Stomach (tissue), 9 donors: ENCODE measurements around the gene JAKMIP1. TPM values are rescaled to one million over a fixed set of nuclear protein-coding genes. Genes with fewer than 3 reads are reported as not detected.

Source experiments
- DNase-seq, 2 donors: peaks; one replicate each; pipeline versions ENCODE4 v3.0.0 to v3.0.0-alpha.2; 2013 to 2019
- H3K27ac ChIP-seq, 5 donors: fragments of 200-600 bp in 4 of 5; sonication (generic) in 4 of 5; one replicate each; pipeline ENCODE4 v1.5.1; 2013 to 2019; ENCODE audit warnings: mild to moderate bottlenecking in 1 of 5, moderate library complexity in 1 of 5
- H3K27me3 ChIP-seq, 3 donors: fragments of 200-600 bp; sonication (generic); one replicate each; pipeline ENCODE4 v1.5.1; 2017 to 2019; ENCODE audit warnings: mixed run types in 1 of 3
- H3K36me3 ChIP-seq, 4 donors: fragments of 200-600 bp; sonication (generic); 1 replicate in 3 of 4; 2 replicates in 1 of 4; pipeline ENCODE4 v1.5.1; 2016 to 2019
- H3K4me1 ChIP-seq, 4 donors: fragments of 200-600 bp; sonication (generic); one replicate each; pipeline ENCODE4 v1.5.1; 2016 to 2019
- H3K4me3 ChIP-seq, 4 donors: fragments of 200-600 bp; sonication (generic) in 3 of 4; one replicate each; pipeline ENCODE4 v1.5.1; 2016 to 2019; ENCODE audit warnings: mild to moderate bottlenecking in 1 of 4
- H3K9me3 ChIP-seq, 4 donors: fragments of 200-600 bp; sonication (generic); one replicate each; pipeline ENCODE4 v1.5.1; 2016 to 2019
- EP300 ChIP-seq: sonication (generic); formaldehyde crosslinking; IDR thresholded peaks from one replicate; pipeline ENCODE4 v1.6.1; 2017; ENCODE audit warnings: antibody characterized with exemption
- POLR2A ChIP-seq, 4 donors: fragments of 450-650 bp; IDR thresholded peaks; one replicate each; pipeline ENCODE4 v1.6.1; 2016; ENCODE audit warnings: antibody characterized with exemption in 4 of 4, control low read depth in 2 of 4, mild to moderate bottlenecking in 1 of 4, moderate library complexity in 1 of 4
- POLR2AphosphoS5 ChIP-seq, 3 donors: sonication (generic); formaldehyde crosslinking; IDR thresholded peaks; one replicate each; pipeline ENCODE4 v1.6.1; 2016; ENCODE audit warnings: antibody characterized with exemption in 3 of 3
- WGBS, 5 donors: extraction: QIAGEN DNeasy Blood & Tissue Kit in 3 of 5; methylation state at CpG; one replicate each; pipeline versions ENCODE4 v1.1.5 to v1.1.7; 2013 to 2018; 5-methylcytosine and 5-hydroxymethylcytosine counted together
- intact Hi-C: fragments of 100-400 bp; cut with DNase I; formaldehyde crosslinking; loops from one replicate; pipeline ENCODE4 v1.15.1; 2023; ENCODE audit warnings: low total_unique reads
- polyA plus RNA-seq, 3 donors: library from polyadenylated mRNA; stranded (reverse); fragments of 200-250 nt; gene quantifications; one replicate each; pipeline ENCODE4 v1.2.3, GENCODE V29; 2013
- total RNA-seq, 5 donors: library from RNA; depleted of rRNA; stranded (reverse); fragments of >200 nt; gene quantifications; one replicate each; pipeline versions ENCODE4 v1.1.0 to v1.2.3, GENCODE V29; 2014 to 2016
- TF ChIP-seq, protein P1 (sequence below), 7 experiments: fragments of 450-650 bp in 4 of 7; fragments of 200-600 bp in 3 of 7; sonication (generic) in 3 of 7; IDR thresholded peaks; one replicate each; pipeline ENCODE4 v1.5.1; 2016 to 2019; ENCODE audit warnings: antibody characterized with exemption in 7 of 7, control low read depth in 2 of 7, mild to moderate bottlenecking in 1 of 7
- donor health status: healthy with polysubstance abuse.
- donor health status: Bipolar disorder and iron deficiency.
- donor health status: healthy.

The JAKMIP1 gene
- total and polyA plus RNA-seq, 8 donors, result 0.18 to 10.3 (median 0.54) TPM; not detected in 2

DNA sequence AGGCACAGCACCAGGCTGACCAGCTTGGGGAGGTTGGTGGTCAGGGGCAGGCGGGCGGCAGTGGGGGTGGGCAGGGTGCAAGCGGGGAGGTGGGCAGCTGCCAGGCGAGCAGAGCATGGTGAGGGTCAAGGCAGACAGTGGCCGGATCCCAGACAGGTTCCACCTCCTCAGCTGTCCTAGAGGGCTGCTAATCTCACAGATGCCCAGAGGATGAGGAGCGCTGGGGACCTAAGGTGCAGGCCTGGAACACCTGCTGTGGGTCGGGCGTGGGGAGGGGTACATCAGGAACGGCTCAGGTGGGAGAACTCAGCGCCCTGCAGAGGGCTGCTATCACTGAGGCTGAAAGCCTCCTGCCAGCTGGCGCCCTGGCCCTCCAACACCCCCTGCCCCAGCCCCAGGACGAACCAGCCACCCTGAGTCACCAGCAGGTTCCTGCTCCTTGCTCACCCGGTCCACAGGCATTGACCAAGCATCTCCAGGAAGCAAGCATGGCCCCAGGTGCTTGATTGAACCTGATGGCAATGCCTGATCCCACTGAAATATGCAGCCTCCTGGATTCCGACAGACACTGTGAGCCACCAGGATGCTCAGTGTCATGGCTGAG lies 153.7 kb downstream of the JAKMIP1 start:
- WGBS, 5 donors, result 83 to 89% (median 86%) methylated on average over 7 to 14 of the region's 14 CpGs
- Histone ChIP-seq H3K9me3 (no peaks in the 10 kb centered on the region), H3K36me3 (no peaks in the 10 kb centered on the region), H3K4me3 (no peak overlapping the region), H3K4me1 (no peaks in the 10 kb centered on the region), H3K27ac (no peak overlapping the region), H3K27me3 (peaks cover 0 to 40% (median 0%) of the 10 kb centered on the region in 3 donors)
- DNase-seq, result no peak
- intact Hi-C loops, result no loop called here
- TF ChIP-seq POLR2A (IDR thresholded peaks at IDR 0.05), result no peak
- no peak for TF ChIP-seq EP300
- TF ChIP-seq, protein P1, sequence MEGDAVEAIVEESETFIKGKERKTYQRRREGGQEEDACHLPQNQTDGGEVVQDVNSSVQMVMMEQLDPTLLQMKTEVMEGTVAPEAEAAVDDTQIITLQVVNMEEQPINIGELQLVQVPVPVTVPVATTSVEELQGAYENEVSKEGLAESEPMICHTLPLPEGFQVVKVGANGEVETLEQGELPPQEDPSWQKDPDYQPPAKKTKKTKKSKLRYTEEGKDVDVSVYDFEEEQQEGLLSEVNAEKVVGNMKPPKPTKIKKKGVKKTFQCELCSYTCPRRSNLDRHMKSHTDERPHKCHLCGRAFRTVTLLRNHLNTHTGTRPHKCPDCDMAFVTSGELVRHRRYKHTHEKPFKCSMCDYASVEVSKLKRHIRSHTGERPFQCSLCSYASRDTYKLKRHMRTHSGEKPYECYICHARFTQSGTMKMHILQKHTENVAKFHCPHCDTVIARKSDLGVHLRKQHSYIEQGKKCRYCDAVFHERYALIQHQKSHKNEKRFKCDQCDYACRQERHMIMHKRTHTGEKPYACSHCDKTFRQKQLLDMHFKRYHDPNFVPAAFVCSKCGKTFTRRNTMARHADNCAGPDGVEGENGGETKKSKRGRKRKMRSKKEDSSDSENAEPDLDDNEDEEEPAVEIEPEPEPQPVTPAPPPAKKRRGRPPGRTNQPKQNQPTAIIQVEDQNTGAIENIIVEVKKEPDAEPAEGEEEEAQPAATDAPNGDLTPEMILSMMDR (IDR thresholded peaks at IDR 0.05), result no peak
- no peak for TF ChIP-seq POLR2AphosphoS5 (IDR thresholded peaks at IDR 0.05)

DNA sequence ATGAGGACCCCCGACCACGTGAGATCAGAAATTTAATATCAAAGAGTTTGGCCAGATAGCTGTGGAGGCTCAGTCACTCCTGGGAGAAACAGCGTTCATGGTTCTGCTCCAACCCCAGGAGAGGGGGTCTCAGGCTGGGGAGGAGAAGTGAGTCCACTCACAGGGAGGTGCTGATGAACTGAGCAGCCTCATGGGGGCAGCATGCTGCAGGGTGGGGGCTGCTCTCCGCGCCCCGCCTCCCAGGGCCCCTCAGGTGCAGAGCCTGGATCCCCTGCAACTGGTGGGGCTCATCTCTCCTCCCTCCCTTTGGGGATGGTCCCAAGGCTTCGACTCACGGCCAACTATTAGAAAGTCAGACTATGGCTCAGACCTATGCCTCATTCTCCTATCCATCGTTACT lies 155.5 kb downstream of the JAKMIP1 start:
- no peak overlapping the region for H3K4me3 ChIP-seq
- H3K9me3 ChIP-seq, result no peaks in the 10 kb centered on the region
- no peak overlapping the region for H3K27ac ChIP-seq
- intact Hi-C loops, result no loop called here
- no peaks in the 10 kb centered on the region for H3K36me3 ChIP-seq
- TF ChIP-seq POLR2A (IDR thresholded peaks at IDR 0.05) (no peak), EP300 (no peak), POLR2AphosphoS5 (IDR thresholded peaks at IDR 0.05) (no peak)
- TF ChIP-seq, protein P1 (IDR thresholded peaks at IDR 0.05), result no peak
- 38 to 55% (median 47%) methylated on average over 9 of the region's 9 CpGs for WGBS, 5 donors
- no peaks in the 10 kb centered on the region for H3K4me1 ChIP-seq
- DNase-seq, result no peak
- peaks cover 0 to 40% (median 0%) of the 10 kb centered on the region in 3 donors for H3K27me3 ChIP-seq

DNA sequence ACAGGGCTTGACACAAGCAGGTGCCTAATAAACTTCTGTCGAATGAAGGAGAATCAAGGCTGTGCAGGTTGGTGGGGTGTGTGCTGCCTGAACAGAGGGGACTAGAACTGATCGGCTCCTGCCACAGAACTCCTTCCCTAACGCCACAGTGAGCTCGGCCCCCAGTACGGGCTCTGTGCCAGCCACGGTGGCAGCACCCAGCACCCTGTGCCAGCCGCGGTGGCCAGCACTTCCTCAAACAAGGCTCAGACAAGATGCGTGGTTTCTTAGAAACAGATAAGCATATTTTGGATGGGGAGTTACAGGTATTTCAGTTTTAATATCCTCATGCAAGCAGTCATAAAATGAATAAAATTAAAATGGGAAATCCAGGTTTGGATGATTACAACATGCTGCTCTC lies 156.1 kb downstream of the JAKMIP1 start:
- Histone ChIP-seq H3K4me3 (no peak overlapping the region), H3K9me3 (no peaks in the 10 kb centered on the region), H3K27me3 (peaks cover 0 to 40% (median 0%) of the 10 kb centered on the region in 3 donors), H3K4me1 (no peaks in the 10 kb centered on the region), H3K36me3 (no peaks in the 10 kb centered on the region), H3K27ac (no peak overlapping the region)
- peak in 1 of 2 donors; percentile 57 for DNase-seq
- 20 to 40% (median 25%) methylated on average over 7 to 9 of the region's 9 CpGs for WGBS, 5 donors
- intact Hi-C loops, result no loop called here
- TF ChIP-seq POLR2A (IDR thresholded peaks at IDR 0.05), result no peak
- TF ChIP-seq, protein P1 (IDR thresholded peaks at IDR 0.05), result no peak

DNA sequence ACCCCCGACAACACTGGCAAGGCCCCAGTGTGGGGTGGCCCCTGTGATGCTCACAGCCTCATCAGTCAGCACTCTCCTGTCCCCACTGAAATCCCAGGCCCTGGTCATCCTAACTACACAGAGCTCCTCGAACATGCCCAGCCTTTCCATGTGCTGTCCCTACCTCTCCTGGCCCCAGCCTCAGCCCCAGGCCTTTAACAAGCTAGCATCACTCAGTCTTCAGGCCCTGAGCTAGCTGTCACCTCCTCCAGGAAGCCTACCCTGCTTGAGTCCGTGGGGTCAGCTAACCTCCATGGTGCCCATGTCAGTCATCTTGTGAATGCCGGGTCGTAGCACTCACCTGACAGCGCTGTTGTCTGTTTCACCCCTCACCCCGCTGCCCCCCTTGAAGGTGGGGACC lies 156.5 kb downstream of the JAKMIP1 start:
- Histone ChIP-seq H3K4me1 (no peaks in the 10 kb centered on the region), H3K4me3 (no peak overlapping the region), H3K27me3 (peaks cover 0 to 40% (median 0%) of the 10 kb centered on the region in 3 donors), H3K9me3 (no peaks in the 10 kb centered on the region), H3K27ac (no peak overlapping the region), H3K36me3 (no peaks in the 10 kb centered on the region)
- DNase-seq, result no peak
- intact Hi-C loops, result no loop called here
- WGBS, 5 donors, result 74 to 80% (median 78%) methylated on average over 7 of the region's 7 CpGs
- TF ChIP-seq, protein P1 (IDR thresholded peaks at IDR 0.05), result no peak
- TF ChIP-seq POLR2AphosphoS5 (IDR thresholded peaks at IDR 0.05) (no peak), POLR2A (IDR thresholded peaks at IDR 0.05) (no peak), EP300 (no peak)
